ENCODE data around the gene NUP35. TPM values are rescaled to one million over a fixed set of nuclear protein-coding genes. Genes with fewer than 3 reads are reported as not detected.
A peak's percentile ranks its signal among the peaks of the same experiment; 100 is the strongest.

Gene NUP35
- total and polyA plus RNA-seq, 3 experiments from 2014 or later: 7.2 to 42.5 (median 38.6) TPM

DNA sequence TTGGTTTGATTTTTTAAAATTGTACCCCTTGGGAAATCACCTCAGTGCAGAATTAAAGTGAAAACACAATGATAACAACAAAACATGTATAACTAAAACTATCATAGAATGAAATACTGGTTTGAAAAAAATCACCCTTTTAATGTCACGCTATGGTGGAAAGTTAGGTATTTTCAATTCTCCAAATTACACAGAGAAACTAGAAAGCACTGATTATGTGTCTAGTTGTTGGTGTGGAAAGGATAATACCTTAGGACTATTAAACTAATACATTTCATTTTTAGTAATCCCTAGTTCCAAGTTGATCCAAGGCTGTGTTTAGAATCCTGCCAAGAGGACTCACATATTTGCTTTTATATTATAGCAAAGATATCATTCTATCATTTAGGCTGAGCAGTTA is 71.2 kb downstream of the NUP35 start:
- ChIA-PET CTCF (no interaction called here), POLR2A (no interaction called here)
- H3K27me3 Mint-ChIP-seq: no peaks in the 10 kb centered on the region
- no peaks in the 10 kb centered on the region for H3K4me1 Mint-ChIP-seq
- H3K4me3 Mint-ChIP-seq: no peak overlapping the region
- DNase-seq: no peak
- H3K4me1 ChIP-seq (ENCODE audit: insufficient read depth, low read length): no peaks in the 10 kb centered on the region
- H3K9me3 Mint-ChIP-seq: no peaks in the 10 kb centered on the region
- peaks cover 6% of the 10 kb centered on the region for H3K36me3 ChIP-seq (ENCODE audit: insufficient read depth, low read length)
- no peaks in the 10 kb centered on the region for H3K27me3 ChIP-seq (ENCODE audit: insufficient read depth, low read length, poor library complexity, severe bottlenecking)
- H3K27ac Mint-ChIP-seq: no peak overlapping the region
- H3K27ac ChIP-seq (ENCODE audit: low read depth, low read length): no peak overlapping the region
- H3K4me3 ChIP-seq (ENCODE audit: low read length): no peak overlapping the region
- no peaks in the 10 kb centered on the region for H3K9me3 ChIP-seq (ENCODE audit: low read length)
- peaks cover 22 to 52% (median 32%) of the 10 kb centered on the region in 3 donors for H3K36me3 Mint-ChIP-seq

DNA sequence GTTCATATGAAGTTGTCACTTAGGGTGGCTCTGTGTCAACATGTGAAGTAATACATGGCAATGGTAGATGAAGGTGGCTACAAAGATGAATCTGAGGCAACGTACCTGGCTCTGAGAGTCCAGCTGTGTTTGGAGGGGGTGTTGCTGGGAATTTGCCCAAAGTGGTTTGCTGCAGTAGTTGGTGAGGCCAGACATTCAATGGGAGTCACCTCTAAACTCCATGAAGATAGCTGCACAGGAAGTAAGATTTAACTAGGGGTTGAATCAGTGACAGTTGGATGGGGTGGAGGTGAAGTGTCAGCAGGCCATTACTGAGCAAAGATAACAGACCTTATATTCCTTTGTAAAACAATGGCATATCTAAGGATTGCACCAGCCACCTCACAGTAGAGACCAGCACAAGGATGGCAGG is 71.8 kb downstream of the NUP35 start:
- Mint-ChIP-seq H3K4me1 (no peaks in the 10 kb centered on the region), H3K27me3 (no peaks in the 10 kb centered on the region), H3K36me3 (peaks cover 22 to 50% (median 28%) of the 10 kb centered on the region in 3 donors), H3K9me3 (no peaks in the 10 kb centered on the region), H3K4me3 (no peak overlapping the region), H3K27ac (no peak overlapping the region)
- POLR2A ChIA-PET: no interaction called here
- no peaks in the 10 kb centered on the region for H3K4me1 ChIP-seq (ENCODE audit: insufficient read depth, low read length)
- no peak for DNase-seq
- H3K27ac ChIP-seq (ENCODE audit: low read depth, low read length): no peak overlapping the region
- peaks cover 5% of the 10 kb centered on the region for H3K36me3 ChIP-seq (ENCODE audit: insufficient read depth, low read length)
- H3K9me3 ChIP-seq (ENCODE audit: low read length): no peaks in the 10 kb centered on the region
- no peak overlapping the region for H3K4me3 ChIP-seq (ENCODE audit: low read length)
- no peaks in the 10 kb centered on the region for H3K27me3 ChIP-seq (ENCODE audit: insufficient read depth, low read length, poor library complexity, severe bottlenecking)
- CTCF ChIA-PET: no interaction called here

DNA sequence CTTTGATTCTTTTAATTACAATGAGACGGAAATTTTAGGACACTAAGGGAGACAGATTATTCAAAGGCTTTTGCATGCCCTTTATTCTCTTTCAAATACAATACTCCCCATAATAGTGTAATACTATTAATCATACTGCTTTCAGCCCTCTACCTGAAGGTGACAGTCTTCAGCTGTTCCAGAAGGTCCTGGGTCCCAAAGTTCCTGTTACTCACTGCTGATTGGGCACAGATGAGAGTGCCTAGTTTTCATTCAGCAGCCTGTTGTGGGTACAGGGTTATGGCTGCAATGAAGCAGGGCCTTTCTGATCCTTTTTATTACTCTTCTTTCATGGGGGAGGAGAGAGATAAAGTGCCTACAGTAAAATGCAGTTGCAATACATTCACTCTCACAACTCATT is 80.2 kb downstream of the NUP35 start:
- Histone ChIP-seq H3K9me3 (ENCODE audit: low read length) (no peaks in the 10 kb centered on the region), H3K27ac (ENCODE audit: low read depth, low read length) (no peak overlapping the region), H3K27me3 (ENCODE audit: insufficient read depth, low read length, poor library complexity, severe bottlenecking) (no peaks in the 10 kb centered on the region), H3K36me3 (ENCODE audit: insufficient read depth, low read length) (no peaks in the 10 kb centered on the region), H3K4me1 (ENCODE audit: insufficient read depth, low read length) (no peaks in the 10 kb centered on the region), H3K4me3 (ENCODE audit: low read length) (no peak overlapping the region)
- no peaks in the 10 kb centered on the region for H3K4me1 Mint-ChIP-seq
- peak overlapping the region in 1 of 8 donors; percentile 2 for H3K27ac Mint-ChIP-seq
- ChIA-PET POLR2A (no interaction called here), CTCF (no interaction called here)
- DNase-seq: no peak
- H3K27me3 Mint-ChIP-seq: no peaks in the 10 kb centered on the region
- H3K4me3 Mint-ChIP-seq: no peak overlapping the region
- peaks cover 0 to 2% (median 0%) of the 10 kb centered on the region in 5 donors for H3K9me3 Mint-ChIP-seq
- peaks cover 3 to 20% (median 11%) of the 10 kb centered on the region in 3 donors for H3K36me3 Mint-ChIP-seq

DNA sequence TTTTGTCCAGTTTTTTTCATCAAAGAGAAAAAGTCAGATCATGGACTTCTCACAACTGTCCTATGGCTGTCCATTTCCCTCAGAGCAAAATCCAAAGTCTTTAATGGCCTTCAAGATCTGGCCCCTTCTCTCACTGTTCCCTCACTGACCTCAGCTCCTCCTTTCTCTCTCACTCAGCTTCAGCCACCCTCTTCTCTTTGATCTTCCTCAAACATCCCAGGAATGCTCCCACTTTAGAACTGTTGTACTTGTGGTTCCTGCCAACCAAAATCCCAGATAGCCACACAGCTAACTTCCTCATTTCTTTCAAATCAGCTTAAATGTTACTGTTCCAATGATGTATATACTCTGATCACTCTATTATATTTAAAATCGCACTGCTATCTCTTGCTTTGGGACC is 82.9 kb downstream of the NUP35 start:
- ChIA-PET CTCF (no interaction called here), POLR2A (no interaction called here)
- H3K4me1 ChIP-seq (ENCODE audit: insufficient read depth, low read length): no peaks in the 10 kb centered on the region
- Mint-ChIP-seq H3K4me3 (no peak overlapping the region), H3K9me3 (peaks cover 0 to 5% (median 3%) of the 10 kb centered on the region in 5 donors), H3K27me3 (no peaks in the 10 kb centered on the region), H3K27ac (peak overlapping the region in 2 of 8 donors; percentile 11 to 14), H3K36me3 (peaks cover 5 to 21% (median 12%) of the 10 kb centered on the region in 3 donors), H3K4me1 (peaks cover 0 to 9% (median 3%) of the 10 kb centered on the region in 3 donors)
- no peak overlapping the region for H3K27ac ChIP-seq (ENCODE audit: low read depth, low read length)
- H3K9me3 ChIP-seq (ENCODE audit: low read length): no peaks in the 10 kb centered on the region
- DNase-seq: no peak
- no peaks in the 10 kb centered on the region for H3K27me3 ChIP-seq (ENCODE audit: insufficient read depth, low read length, poor library complexity, severe bottlenecking)
- no peak overlapping the region for H3K4me3 ChIP-seq (ENCODE audit: low read length)
- no peaks in the 10 kb centered on the region for H3K36me3 ChIP-seq (ENCODE audit: insufficient read depth, low read length)

DNA sequence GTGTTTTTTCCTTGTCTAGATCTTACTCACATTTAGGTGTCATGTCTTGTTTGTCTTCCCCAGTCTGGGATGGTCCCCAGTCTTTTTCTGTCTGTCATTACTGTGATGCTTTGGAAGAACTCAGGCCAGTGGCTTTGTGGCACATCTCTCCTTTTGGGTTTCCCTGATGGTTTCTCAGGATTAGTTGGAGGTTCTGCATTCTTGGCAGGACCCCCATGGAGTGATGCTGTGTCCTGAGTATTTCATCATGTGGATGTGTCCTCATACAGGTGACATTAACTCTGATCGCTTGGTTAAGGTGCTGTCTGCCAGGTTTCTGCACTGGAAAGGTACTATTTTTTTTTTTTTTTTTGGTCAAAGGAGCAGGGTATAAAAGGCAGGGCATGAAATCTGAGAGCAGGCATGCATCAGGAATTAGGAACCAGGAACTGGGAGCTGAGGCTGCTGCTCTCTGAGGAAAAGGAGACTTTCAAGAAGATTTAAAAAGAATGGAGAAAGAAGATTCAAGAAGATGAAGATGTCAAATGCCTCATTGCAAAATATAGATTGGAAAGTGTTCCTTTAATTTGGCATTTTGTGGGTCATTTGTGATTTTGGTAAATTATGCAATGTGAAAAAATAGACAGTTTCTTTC is 85.3 kb downstream of the NUP35 start:
- Histone ChIP-seq H3K36me3 (ENCODE audit: insufficient read depth, low read length) (no peaks in the 10 kb centered on the region), H3K4me1 (ENCODE audit: insufficient read depth, low read length) (no peaks in the 10 kb centered on the region), H3K27ac (ENCODE audit: low read depth, low read length) (no peak overlapping the region), H3K9me3 (ENCODE audit: low read length) (no peaks in the 10 kb centered on the region), H3K4me3 (ENCODE audit: low read length) (no peak overlapping the region), H3K27me3 (ENCODE audit: insufficient read depth, low read length, poor library complexity, severe bottlenecking) (no peaks in the 10 kb centered on the region)
- peaks cover 2 to 14% (median 14%) of the 10 kb centered on the region in 3 donors for H3K4me1 Mint-ChIP-seq
- H3K9me3 Mint-ChIP-seq: peaks cover 0 to 5% (median 3%) of the 10 kb centered on the region in 5 donors
- DNase-seq: no peak
- no peak overlapping the region for H3K4me3 Mint-ChIP-seq
- ChIA-PET CTCF (no interaction called here), POLR2A (no interaction called here)
- H3K27me3 Mint-ChIP-seq: no peaks in the 10 kb centered on the region
- H3K36me3 Mint-ChIP-seq: peaks cover 4 to 16% (median 12%) of the 10 kb centered on the region in 3 donors
- no peak overlapping the region for H3K27ac Mint-ChIP-seq

Other genes with a start within 250 kb of the NUP35 start
- gene NCKAP1, start 86.0 kb upstream of the NUP35 start, total RNA-seq: 1 to 10 TPM; 6.2 to 8.7 TPM
- 0.51 TPM for gene NCKAP1, start 86.0 kb upstream of the NUP35 start, polyA plus RNA-seq
- gene DUSP19, start 45.7 kb upstream of the NUP35 start, total RNA-seq: 1 to 10 TPM; 3.5 to 3.6 TPM
- 0.76 TPM for gene DUSP19, start 45.7 kb upstream of the NUP35 start, polyA plus RNA-seq